Neural cell (in vitro differentiated cells): ENCODE data around the gene LIPK. TPM values are rescaled to one million over a fixed set of nuclear protein-coding genes. Genes with fewer than 3 reads are reported as not detected.

ENCODE experiments used
- H2AFZ ChIP-seq: fragments of 200-600, 300-800 bp; sonication (generic), shearing (Covaris generic); 2 replicates; pipeline ENCODE4 v1.6.0; 2014; ENCODE audit warnings: low read depth, mild to moderate bottlenecking, antibody characterized with exemption, low read length, moderate library complexity
- H3F3A ChIP-seq: fragments of 200-600 bp; shearing (Covaris generic); 2 replicates; pipeline ENCODE4 v1.6.1; 2016; ENCODE audit warnings: mild to moderate bottlenecking, moderate library complexity, mixed read lengths, antibody characterized with exemption, low read length; ENCODE audit not compliant: insufficient read depth, poor library complexity, severe bottlenecking
- H3K27ac ChIP-seq: fragments of 200-600, 300-800 bp; sonication (generic), shearing (Covaris generic); 2 replicates; pipeline ENCODE4 v1.5.1; 2014; ENCODE audit warnings: mild to moderate bottlenecking, low read length, moderate library complexity
- H3K27me3 ChIP-seq: fragments of 300-800, 200-600 bp; sonication (generic), shearing (Covaris generic); 2 replicates; pipeline ENCODE4 v1.6.0; 2014; ENCODE audit warnings: mild to moderate bottlenecking, low read depth, low read length, moderate library complexity; ENCODE audit not compliant: insufficient read depth
- H3K36me3 ChIP-seq: fragments of 300-800, 200-600 bp; sonication (generic), shearing (Covaris generic); 2 replicates; pipeline ENCODE4 v1.5.1; 2014; ENCODE audit warnings: mild to moderate bottlenecking, antibody characterized with exemption, low read length, moderate library complexity; ENCODE audit not compliant: insufficient read depth
- H3K4me2 ChIP-seq: fragments of 300-800, 200-600 bp; sonication (generic), shearing (Covaris generic); 2 replicates; pipeline ENCODE4 v1.6.0; 2014; ENCODE audit warnings: mild to moderate bottlenecking, low read length
- H3K4me3 ChIP-seq: fragments of 300-800, 200-600 bp; sonication (generic), shearing (Covaris generic); 2 replicates; pipeline ENCODE4 v1.5.1; 2014; ENCODE audit warnings: mild to moderate bottlenecking, low read length, moderate library complexity
- H3K79me2 ChIP-seq: fragments of 200-600 bp; shearing (Covaris generic); replicated peaks from 2 replicates; pipeline ENCODE4 v1.6.0; 2014; ENCODE audit warnings: mild to moderate bottlenecking, low read length, moderate library complexity; ENCODE audit not compliant: insufficient read depth
- H3K9ac ChIP-seq: fragments of 300-800, 200-600 bp; sonication (generic), shearing (Covaris generic); 2 replicates; pipeline ENCODE4 v1.6.1; 2016; ENCODE audit warnings: mild to moderate bottlenecking, low read length, mixed read lengths
- H3K9me2 ChIP-seq: fragments of 200-600 bp; shearing (Covaris generic); 2 replicates; pipeline ENCODE4 v1.6.1; 2016; ENCODE audit warnings: mild to moderate bottlenecking, low read length, mixed read lengths; ENCODE audit not compliant: insufficient read depth
- H3K9me3 ChIP-seq: fragments of 200-600, 300-800 bp; sonication (generic), shearing (Covaris generic); 2 replicates; pipeline ENCODE4 v1.6.1; 2016; ENCODE audit warnings: mild to moderate bottlenecking, mixed run types, low read length, moderate library complexity, mixed read lengths
- H4K20me1 ChIP-seq: fragments of 200-600 bp; shearing (Covaris generic); 2 replicates; pipeline ENCODE4 v1.6.1; 2016; ENCODE audit warnings: mild to moderate bottlenecking, mixed run types; ENCODE audit not compliant: insufficient read depth
- EP300 ChIP-seq: fragments of 450-650 bp; conservative IDR thresholded peaks from 2 replicates; pipeline ENCODE4 v1.6.1; 2014; ENCODE audit warnings: antibody characterized with exemption, mild to moderate bottlenecking, moderate library complexity; ENCODE audit not compliant: poor library complexity, severe bottlenecking
- EZH2 ChIP-seq: fragments of 200-600, 300-800 bp; shearing (Covaris generic), sonication (generic); IDR thresholded peaks from 2 replicates; pipeline ENCODE4 v1.6.1; 2014; ENCODE audit warnings: antibody characterized with exemption, low read length, borderline replicate concordance, mild to moderate bottlenecking; ENCODE audit not compliant: insufficient read depth, poor library complexity, severe bottlenecking
- MXI1 ChIP-seq: fragments of 450-650 bp; conservative IDR thresholded peaks from 2 replicates; pipeline ENCODE4 v1.6.1; 2014; ENCODE audit warnings: antibody characterized with exemption, mild to moderate bottlenecking; ENCODE audit not compliant: poor library complexity, severe bottlenecking
- POLR2AphosphoS5 ChIP-seq: IDR thresholded peaks from 2 replicates; pipeline ENCODE4 v1.6.1; 2012
- RAD21 ChIP-seq: fragments of 450-650 bp; conservative IDR thresholded peaks from 2 replicates; pipeline ENCODE4 v1.6.1; 2014; ENCODE audit warnings: antibody characterized with exemption, mild to moderate bottlenecking, moderate library complexity
- REST ChIP-seq: IDR thresholded peaks from 2 replicates; pipeline ENCODE4 v1.6.1; 2012; ENCODE audit warnings: borderline replicate concordance
- SMC3 ChIP-seq: fragments of 450-650 bp; conservative IDR thresholded peaks from 2 replicates; pipeline ENCODE4 v1.6.1; 2014; ENCODE audit warnings: antibody characterized with exemption, mild to moderate bottlenecking, moderate library complexity; ENCODE audit not compliant: poor library complexity
- TAF1 ChIP-seq: IDR thresholded peaks from 2 replicates; pipeline ENCODE4 v1.6.1; 2012; ENCODE audit warnings: low read depth
- polyA plus RNA-seq: library from polyadenylated mRNA; depleted of rRNA; stranded (reverse); fragments of >200 nt; gene quantifications from 2 replicates; pipeline ENCODE4 v1.2.3, GENCODE V29; 2014
- TF ChIP-seq, protein P1 (sequence below): fragments of 450-650 bp; IDR thresholded peaks from 2 replicates; pipeline ENCODE4 v1.5.1; 2014; ENCODE audit warnings: antibody characterized with exemption, mild to moderate bottlenecking, moderate library complexity; ENCODE audit not compliant: poor library complexity, severe bottlenecking

The LIPK gene
- polyA plus RNA-seq, 1 donor from 2014 or later: not detected

- Histone ChIP-seq H3K27ac (no peak overlapping the region), H3K36me3 (no peaks in the 10 kb centered on the region), H2AFZ (no peak overlapping the region), H3K27me3 (no peaks in the 10 kb centered on the region), H3F3A (no peaks in the 10 kb centered on the region), H3K9me3 (no peaks in the 10 kb centered on the region), H3K9ac (no peak overlapping the region), H3K4me2 (no peak overlapping the region), H3K9me2 (no peaks in the 10 kb centered on the region), H3K79me2 (no peaks in the 10 kb centered on the region), H3K4me3 (no peak overlapping the region), H4K20me1 (no peaks in the 10 kb centered on the region)
- no peak for TF ChIP-seq MXI1
- TF ChIP-seq SMC3: no peak
- TF ChIP-seq, protein P1, sequence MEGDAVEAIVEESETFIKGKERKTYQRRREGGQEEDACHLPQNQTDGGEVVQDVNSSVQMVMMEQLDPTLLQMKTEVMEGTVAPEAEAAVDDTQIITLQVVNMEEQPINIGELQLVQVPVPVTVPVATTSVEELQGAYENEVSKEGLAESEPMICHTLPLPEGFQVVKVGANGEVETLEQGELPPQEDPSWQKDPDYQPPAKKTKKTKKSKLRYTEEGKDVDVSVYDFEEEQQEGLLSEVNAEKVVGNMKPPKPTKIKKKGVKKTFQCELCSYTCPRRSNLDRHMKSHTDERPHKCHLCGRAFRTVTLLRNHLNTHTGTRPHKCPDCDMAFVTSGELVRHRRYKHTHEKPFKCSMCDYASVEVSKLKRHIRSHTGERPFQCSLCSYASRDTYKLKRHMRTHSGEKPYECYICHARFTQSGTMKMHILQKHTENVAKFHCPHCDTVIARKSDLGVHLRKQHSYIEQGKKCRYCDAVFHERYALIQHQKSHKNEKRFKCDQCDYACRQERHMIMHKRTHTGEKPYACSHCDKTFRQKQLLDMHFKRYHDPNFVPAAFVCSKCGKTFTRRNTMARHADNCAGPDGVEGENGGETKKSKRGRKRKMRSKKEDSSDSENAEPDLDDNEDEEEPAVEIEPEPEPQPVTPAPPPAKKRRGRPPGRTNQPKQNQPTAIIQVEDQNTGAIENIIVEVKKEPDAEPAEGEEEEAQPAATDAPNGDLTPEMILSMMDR: no peak
- TF ChIP-seq EZH2: no peak
- TF ChIP-seq RAD21: no peak
- TF ChIP-seq TAF1: no peak
- TF ChIP-seq EP300: no peak
Measured at GRCh38 chr10:88786032-88786770, 80.2 kb downstream of the LIPK start.

DNA sequence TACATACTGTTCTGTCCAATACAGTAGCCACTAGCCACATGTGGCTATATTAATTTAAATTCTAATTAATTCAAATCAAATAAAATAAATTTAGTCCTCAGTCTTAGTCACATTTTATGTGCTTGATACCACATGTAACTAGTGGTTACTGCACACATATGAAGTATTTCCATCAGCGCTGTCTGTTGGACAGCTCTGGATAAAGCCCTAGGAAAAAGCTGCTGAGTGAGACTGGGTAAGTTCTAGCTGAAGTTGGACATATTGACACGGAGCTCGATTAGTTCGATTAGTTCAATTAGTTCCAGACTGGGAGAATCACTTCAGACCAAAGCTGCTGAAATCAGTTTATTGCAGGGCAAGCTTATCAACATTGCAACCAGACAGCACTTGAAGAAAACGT, 81.4 kb downstream of the LIPK start:
- Histone ChIP-seq H3K4me3 (no peak overlapping the region), H3K4me2 (no peak overlapping the region), H3K27ac (no peak overlapping the region), H3K9me3 (no peaks in the 10 kb centered on the region), H3F3A (no peaks in the 10 kb centered on the region), H3K79me2 (no peaks in the 10 kb centered on the region), H2AFZ (no peak overlapping the region), H4K20me1 (no peaks in the 10 kb centered on the region), H3K9me2 (no peaks in the 10 kb centered on the region), H3K36me3 (no peaks in the 10 kb centered on the region), H3K9ac (no peak overlapping the region), H3K27me3 (no peaks in the 10 kb centered on the region)
- TF ChIP-seq SMC3: no peak
- TF ChIP-seq, protein P1: no peak
- TF ChIP-seq MXI1: no peak
- TF ChIP-seq POLR2AphosphoS5: no peak
- no peak for TF ChIP-seq REST
- no peak for TF ChIP-seq RAD21
- no peak for TF ChIP-seq TAF1
- no peak for TF ChIP-seq EZH2
- TF ChIP-seq EP300: no peak
